NCI-H510A treated with DMSO at 0.1 percent for 48 hours (cell line): ENCODE results near the gene ACAT2.
"Not testable (repeated sequence)": the region's sequence is repeated elsewhere in the genome, so short reads cannot be mapped to it uniquely, and the experiment has no call there.

ENCODE experiments used
- DNase-seq: peaks from one replicate; lab custom pipeline; 2025; lab: John Stamatoyannopoulos, UW

Gene ACAT2

DNA sequence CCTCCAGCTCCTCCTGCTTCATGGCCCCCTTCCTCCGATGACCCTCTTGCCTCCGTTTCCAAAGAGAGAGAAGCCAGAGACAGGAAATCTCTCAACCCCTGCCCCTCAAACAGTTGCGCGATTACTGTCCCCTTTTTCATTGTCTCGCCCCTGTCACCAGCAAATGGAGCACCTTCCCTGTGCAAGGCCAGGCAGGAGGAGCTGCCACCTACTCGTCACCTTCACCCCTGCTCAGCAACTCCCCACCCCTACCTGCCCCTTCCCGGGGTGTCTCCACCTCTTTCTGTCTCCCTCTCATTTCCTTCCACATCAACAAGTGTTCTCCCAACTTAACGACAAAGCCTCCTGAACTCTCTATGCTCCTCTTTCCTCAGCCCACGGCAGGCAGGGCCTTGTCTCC, 51.9 kb downstream of the ACAT2 start:
- DNase-seq, result no peak

DNA sequence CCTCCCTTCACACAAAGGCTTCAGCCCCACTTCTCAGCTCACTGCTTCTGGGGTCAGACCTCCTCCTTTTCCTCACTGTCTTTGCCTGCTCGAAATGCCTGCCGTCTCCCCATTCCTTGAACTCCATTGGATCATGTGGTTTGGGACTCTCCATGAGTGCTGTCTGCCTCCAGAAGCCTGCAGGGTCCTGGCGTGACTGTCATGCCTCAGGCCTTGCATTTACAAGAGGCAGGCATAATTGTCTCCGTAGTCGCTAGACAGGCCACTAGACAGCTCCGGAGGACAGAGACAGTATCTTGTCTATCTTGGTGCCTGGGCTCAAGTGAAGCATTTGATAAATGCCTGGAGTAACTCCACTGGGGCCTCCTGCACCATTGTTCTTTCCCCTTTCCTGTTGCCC, 53.6 kb downstream of the ACAT2 start:
- DNase-seq, result no peak

DNA sequence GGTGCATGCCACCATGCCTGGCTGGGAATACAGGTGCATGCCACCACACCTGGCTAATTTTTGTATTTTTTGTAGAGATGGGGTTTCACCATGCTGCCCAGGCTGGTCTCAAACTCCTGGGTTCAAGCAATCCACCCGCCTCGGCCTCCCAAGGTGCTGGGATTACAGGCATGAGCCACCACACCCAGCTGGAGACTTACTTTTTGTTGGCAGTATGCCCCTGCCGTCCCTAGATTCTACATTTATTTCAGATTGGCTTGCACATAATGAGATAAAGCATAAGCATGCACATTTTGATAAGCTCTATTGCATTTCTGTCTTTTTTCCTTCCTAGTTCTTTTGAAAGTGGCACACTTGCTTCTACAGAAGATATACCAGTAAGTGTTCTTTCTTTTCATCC, 54.9 kb downstream of the ACAT2 start:
- DNase-seq, result not testable (repeated sequence)

DNA sequence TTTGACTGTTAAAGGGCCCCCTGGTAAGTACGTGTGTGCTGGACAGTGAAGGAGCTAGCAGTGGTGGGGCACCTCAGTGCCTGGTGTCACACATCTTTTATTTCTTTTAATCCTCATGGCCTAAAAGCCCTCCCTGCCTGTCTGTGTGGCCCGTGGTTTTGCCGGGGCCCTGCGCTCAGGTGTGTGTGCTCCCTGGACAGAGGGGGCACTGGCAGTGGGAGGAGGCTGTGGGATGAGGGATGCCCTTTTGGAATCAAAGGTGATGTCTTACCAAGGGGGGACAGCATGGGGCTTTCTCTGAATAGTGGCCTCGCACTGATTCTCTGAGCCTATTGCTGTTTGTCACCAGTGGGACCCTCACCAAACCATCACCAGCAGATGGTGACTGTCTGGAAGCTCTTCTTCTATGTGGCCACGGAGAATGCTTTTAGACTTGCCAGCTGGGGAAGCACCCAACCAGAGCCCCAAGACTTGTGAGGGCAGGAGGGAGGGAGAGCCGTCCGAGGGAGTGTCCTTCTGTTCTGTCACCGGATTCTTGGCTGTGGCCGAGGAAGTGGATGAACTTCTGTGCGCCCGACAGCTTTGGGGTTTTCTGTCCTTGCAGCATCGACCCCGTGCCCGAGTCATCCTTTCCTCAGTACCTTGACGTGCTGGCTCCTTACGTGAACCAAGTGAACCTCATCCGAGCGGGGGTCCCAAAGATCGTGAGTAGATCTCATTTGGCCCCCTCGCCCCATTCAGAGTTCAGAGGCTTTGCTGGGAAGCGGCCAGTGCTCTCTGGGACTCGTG, 56.3 kb downstream of the ACAT2 start:
- DNase-seq, result no peak

DNA sequence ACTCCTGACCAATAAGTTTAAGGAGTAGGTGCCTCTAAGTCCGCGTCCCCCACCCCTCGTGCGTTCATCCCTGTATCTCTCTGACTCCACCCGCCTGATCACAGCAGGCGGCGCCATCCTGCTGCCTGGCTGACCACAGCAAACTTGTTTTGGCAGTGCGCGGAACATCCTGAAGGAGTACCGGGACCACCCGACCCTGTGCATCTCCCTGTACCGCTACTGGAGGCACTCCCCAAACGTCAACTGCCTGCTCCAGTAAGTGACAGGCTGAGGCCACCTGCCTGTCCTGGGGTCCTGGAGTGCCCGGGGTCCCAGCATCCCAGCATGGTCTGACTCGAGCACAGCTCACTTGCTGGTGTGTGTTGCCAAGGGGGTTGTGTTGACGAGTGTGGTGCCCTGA, 57.3 kb downstream of the ACAT2 start:
- no peak for DNase-seq

DNA sequence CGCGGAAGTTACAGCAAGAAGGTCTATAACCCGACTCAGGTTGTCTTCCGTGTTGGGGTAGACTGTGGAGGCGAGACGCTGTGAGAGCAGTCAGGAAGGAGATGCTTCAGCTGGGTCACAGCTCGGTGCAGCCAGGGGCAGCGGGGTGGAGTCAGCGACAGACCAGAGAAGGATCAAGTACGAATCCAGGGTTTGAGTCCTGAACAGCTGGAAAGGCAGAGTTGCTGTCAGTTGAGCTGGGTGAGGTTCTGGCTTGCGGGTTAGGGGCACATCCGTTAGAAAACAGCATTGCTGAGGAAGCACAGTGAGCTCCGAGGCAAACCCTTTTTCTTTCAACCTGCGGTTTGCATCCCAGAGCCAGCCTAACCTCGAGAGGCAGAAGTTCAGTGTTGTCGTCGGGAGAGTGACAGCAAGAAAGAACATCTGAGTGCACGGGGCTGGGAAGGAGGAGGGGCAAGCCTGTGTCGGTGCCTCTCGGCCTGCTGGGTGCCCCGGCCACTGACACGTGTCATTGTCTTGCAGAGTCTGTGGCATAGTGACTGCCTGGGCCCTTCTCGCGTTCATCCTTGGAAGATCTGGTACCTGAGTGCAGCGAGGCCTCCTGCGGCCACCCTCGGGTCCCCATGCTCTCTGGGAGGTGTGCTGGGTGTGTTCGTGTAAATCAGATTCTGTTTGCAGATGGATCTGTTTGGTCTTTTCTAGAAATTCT, 58.2 kb downstream of the ACAT2 start:
- no peak for DNase-seq

DNA sequence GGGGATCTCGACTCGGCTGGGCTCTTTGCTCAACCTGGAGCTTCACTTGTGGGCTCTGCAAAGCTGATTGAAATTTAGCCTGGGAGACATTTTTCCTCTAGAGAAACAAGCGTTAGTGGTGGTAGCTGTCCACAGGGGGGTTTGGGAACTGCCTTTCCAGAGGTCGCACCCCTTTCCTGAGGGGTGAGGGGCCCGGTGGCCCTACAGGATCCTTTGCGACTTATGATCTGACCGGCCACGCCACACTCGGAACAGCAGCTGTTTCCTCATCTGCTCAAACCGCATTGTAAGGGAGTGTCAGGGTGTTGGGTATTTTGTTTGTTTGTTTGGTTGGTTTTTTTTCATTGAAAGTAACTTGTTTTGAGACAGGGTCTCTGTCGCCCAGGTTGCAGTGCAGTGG, 59.3 kb downstream of the ACAT2 start:
- DNase-seq, result no peak

DNA sequence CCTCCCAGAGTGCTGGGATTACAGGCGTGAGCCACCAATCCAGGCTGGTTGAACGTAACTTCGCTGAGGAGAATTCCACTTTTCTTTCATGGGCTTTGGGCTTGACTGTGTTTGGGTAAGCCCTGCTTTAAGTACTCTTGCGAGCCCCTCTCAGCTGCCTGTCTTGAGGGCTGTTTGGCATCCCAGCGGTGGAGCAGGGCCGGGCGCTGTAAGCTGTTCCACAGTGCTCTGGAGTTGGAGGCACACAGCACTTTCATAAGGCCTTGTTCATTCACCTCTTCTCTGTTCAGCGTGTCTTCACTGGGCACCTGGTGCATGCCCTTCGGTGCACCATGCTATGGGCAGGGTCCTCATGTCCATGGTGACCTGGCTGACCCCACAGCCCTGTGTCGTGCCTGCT, 59.9 kb downstream of the ACAT2 start:
- DNase-seq, result no peak

- no peak for DNase-seq
Observed at GRCh38 chr6:159823953-159824352, 62.1 kb downstream of the ACAT2 start.

GRCh38 chr6:159824690-159825089, 62.8 kb downstream of the ACAT2 start:
- not testable (repeated sequence) for DNase-seq

- no peak for DNase-seq
Observed at GRCh38 chr6:159826004-159826403, 64.2 kb downstream of the ACAT2 start.

GRCh38 chr6:159826968-159827647, 65.3 kb downstream of the ACAT2 start:
- DNase-seq, result peak; percentile 40

- DNase-seq, result no peak
Observed at GRCh38 chr6:159828074-159828473, 66.2 kb downstream of the ACAT2 start.
